Right atrium auricular region (tissue), 2 donors: ENCODE data around the gene CD101. TPM values are rescaled to one million over a fixed set of nuclear protein-coding genes. Genes with fewer than 3 reads are reported as not detected.

Source experiments
- DNase-seq: peaks from one replicate; pipeline ENCODE4 v3.0.0-alpha.2; 2019; ENCODE audit warnings: low spot score
- H3K27ac ChIP-seq, 2 donors: fragments of 200-600 bp; sonication (generic); 1 replicate in 1 of 2; 2 replicates in 1 of 2; pipeline ENCODE4 v1.5.1; 2016 to 2019
- H3K27me3 ChIP-seq, 2 donors: fragments of 200-600 bp; sonication (generic); one replicate each; pipeline versions ENCODE4 v1.5.1 to v1.6.0; 2017 to 2019
- H3K36me3 ChIP-seq: fragments of 200-600 bp; sonication (generic); one replicate; pipeline ENCODE4 v1.5.1; 2016
- H3K4me1 ChIP-seq, 2 donors: fragments of 200-600 bp; sonication (generic); one replicate each; pipeline versions ENCODE4 v1.5.1 to v1.6.0; 2017 to 2019
- H3K4me3 ChIP-seq, 2 donors: fragments of 200-600 bp; sonication (generic); 1 replicate in 1 of 2; 2 replicates in 1 of 2; pipeline ENCODE4 v1.5.1; 2017 to 2019; ENCODE audit warnings: mild to moderate bottlenecking in 1 of 2, moderate library complexity in 1 of 2
- H3K9me3 ChIP-seq, 2 donors: fragments of 200-600 bp; sonication (generic); one replicate each; pipeline ENCODE4 v1.5.1; 2019
- CTCF ChIP-seq, 2 donors: fragments of 200-600 bp; sonication (generic); IDR thresholded peaks; one replicate each; pipeline ENCODE4 v1.5.1; 2019; ENCODE audit warnings: antibody characterized with exemption in 2 of 2
- total RNA-seq, 2 donors: library from RNA; depleted of rRNA; stranded (reverse); fragments of >200 nt; gene quantifications; one replicate each; pipeline ENCODE4 v1.1.0, GENCODE V29; 2016

Gene CD101
- total RNA-seq, 2 donors from 2014 or later, result 0.11 to 1.3 TPM

- no peaks in the 10 kb centered on the region for H3K9me3 ChIP-seq
- H3K27ac ChIP-seq, result peak overlapping the region; percentile 68
- peak overlapping the region; percentile 67 to 80 for H3K4me3 ChIP-seq
- no peak for DNase-seq
- no peak for TF ChIP-seq CTCF (IDR thresholded peaks at IDR 0.05)
- no peaks in the 10 kb centered on the region for H3K27me3 ChIP-seq
- peaks cover 0 to 14% of the 10 kb centered on the region in 2 donors for H3K4me1 ChIP-seq
- H3K36me3 ChIP-seq, result no peaks in the 10 kb centered on the region
Observed at GRCh38 chr1:117059334-117059677, 57.7 kb downstream of the CD101 start.

GRCh38 chr1:117059678-117060440 is 58.3 kb downstream of the CD101 start, which contains the start of gene TTF2:
Gene TTF2, plus strand, starts transcription at chr1:117060326. Its CDS starts 21 bp downstream, at chr1:117060347.
- Histone ChIP-seq H3K27ac (peak within 1 kb of the TSS; percentile 68), H3K4me3 (peak within 1 kb of the TSS; percentile 67 to 80), H3K4me1 (peaks cover 0 to 14% of the 10 kb centered on the region in 2 donors), H3K36me3 (no peaks in the 10 kb centered on the region), H3K9me3 (no peaks in the 10 kb centered on the region), H3K27me3 (no peaks in the 10 kb centered on the region)
- DNase-seq, result peak; percentile 97
- TF ChIP-seq CTCF (IDR thresholded peaks at IDR 0.05), result peak in 1 of 2 donors; percentile 50

GRCh38 chr1:117060441-117061317 is 59.1 kb downstream of the CD101 start:
- TF ChIP-seq CTCF (IDR thresholded peaks at IDR 0.05), result no peak
- DNase-seq, result no peak

GRCh38 chr1:117061986-117062415 is 60.4 kb downstream of the CD101 start:
- Histone ChIP-seq H3K27ac (no peak overlapping the region), H3K36me3 (no peaks in the 10 kb centered on the region), H3K27me3 (no peaks in the 10 kb centered on the region), H3K4me3 (no peak overlapping the region), H3K4me1 (peaks cover 0 to 14% of the 10 kb centered on the region in 2 donors), H3K9me3 (no peaks in the 10 kb centered on the region)
- no peak for DNase-seq
- no peak for TF ChIP-seq CTCF (IDR thresholded peaks at IDR 0.05)

More at GRCh38 chr1:117060441-117061317, 59.1 kb downstream of the CD101 start:
- Histone ChIP-seq H3K36me3 (no peaks in the 10 kb centered on the region), H3K9me3 (no peaks in the 10 kb centered on the region), H3K27ac (peak overlapping the region; percentile 68), H3K4me1 (peaks cover 0 to 14% of the 10 kb centered on the region in 2 donors), H3K4me3 (peak overlapping the region; percentile 67 to 80), H3K27me3 (no peaks in the 10 kb centered on the region)

- Histone ChIP-seq H3K27ac (no peak overlapping the region), H3K36me3 (no peaks in the 10 kb centered on the region), H3K4me1 (no peaks in the 10 kb centered on the region), H3K27me3 (no peaks in the 10 kb centered on the region), H3K4me3 (no peak overlapping the region), H3K9me3 (no peaks in the 10 kb centered on the region)
- no peak for TF ChIP-seq CTCF (IDR thresholded peaks at IDR 0.05)
- DNase-seq, result no peak
Observed at GRCh38 chr1:117066367-117066766, 64.8 kb downstream of the CD101 start.
